Measurements from ENCODE around the gene CARD10. TPM values are rescaled to one million over a fixed set of nuclear protein-coding genes. Genes with fewer than 3 reads are reported as not detected.

CARD10 gene
- total and polyA plus RNA-seq, 2 of the 13 experiments (the other 11 are each of a cell fraction or from before 2014, with no cell fraction given), result 35.2 to 55.8 TPM

DNA sequence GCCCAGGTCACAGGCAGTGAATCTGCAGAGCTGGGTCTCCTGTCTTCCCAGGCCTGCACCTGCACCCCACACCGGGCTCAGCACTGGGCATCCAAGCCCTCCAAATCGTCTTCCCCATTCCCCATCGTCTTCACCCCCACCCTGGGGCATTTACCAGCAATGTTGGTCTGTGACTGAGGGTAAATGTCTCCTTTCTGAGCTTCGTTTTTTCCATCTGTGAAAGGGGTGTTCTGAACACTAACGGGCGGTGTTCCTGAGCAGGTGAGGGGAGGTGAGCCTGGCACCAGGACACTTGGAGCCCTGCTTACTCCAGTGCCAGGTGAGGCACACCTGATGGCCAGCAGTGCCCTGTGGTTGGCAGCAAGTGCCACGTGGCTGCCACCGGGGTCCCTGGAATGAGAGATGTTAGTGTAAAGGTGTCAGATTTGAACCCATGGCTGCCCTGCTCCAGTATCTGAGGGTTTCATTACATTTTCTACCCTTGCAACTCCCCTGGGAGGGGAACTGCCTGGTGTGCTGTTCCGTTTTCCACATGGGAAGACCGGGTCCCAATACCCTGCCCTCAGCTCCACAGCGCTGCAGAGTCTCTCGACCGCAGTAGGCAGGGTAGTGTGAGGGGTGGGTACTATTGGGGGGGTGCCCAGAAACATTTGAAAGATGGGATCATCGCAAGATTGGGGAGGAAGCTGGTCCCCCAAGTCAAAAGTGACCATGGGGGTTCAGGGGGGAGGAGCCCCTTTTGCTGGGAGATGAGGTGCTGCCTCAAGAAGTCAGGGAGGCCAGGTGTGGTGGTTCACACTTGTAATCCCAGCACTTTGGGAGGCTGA is 43.0 kb upstream of the CARD10 start (continued):
- TF ChIP-seq MAF1 (CRISPR knock-in tag; IDR thresholded peaks at IDR 0.05; ENCODE audit: borderline replicate concordance) (no peak), PATZ1 (CRISPR knock-in tag; IDR thresholded peaks at IDR 0.05) (no peak), SMARCE1 (IDR thresholded peaks at IDR 0.05; ENCODE audit: borderline replicate concordance) (no peak), ZFP82 (CRISPR knock-in tag; IDR thresholded peaks at IDR 0.05; ENCODE audit: borderline replicate concordance) (no peak), ZNF768 (CRISPR knock-in tag; IDR thresholded peaks at IDR 0.05) (no peak), ZNF18 (CRISPR knock-in tag; IDR thresholded peaks at IDR 0.05; ENCODE audit: insufficient replicate concordance) (no peak), ZNF225 (CRISPR knock-in tag; IDR thresholded peaks at IDR 0.05) (no peak), SUZ12 (IDR thresholded peaks at IDR 0.05; ENCODE audit: low read depth, low read length) (no peak), MYC (CRISPR knock-in tag; IDR thresholded peaks at IDR 0.05; ENCODE audit: borderline replicate concordance) (no peak), IKZF4 (CRISPR knock-in tag; IDR thresholded peaks at IDR 0.05; ENCODE audit: borderline replicate concordance, low read depth, not compliant biosample characterization) (no peak), MBNL3 (CRISPR knock-in tag; conservative IDR thresholded peaks at IDR 0.05) (no peak), SMC3 (IDR thresholded peaks at IDR 0.05; ENCODE audit: low read length) (no peak)
- TF ChIP-seq, protein P1, sequence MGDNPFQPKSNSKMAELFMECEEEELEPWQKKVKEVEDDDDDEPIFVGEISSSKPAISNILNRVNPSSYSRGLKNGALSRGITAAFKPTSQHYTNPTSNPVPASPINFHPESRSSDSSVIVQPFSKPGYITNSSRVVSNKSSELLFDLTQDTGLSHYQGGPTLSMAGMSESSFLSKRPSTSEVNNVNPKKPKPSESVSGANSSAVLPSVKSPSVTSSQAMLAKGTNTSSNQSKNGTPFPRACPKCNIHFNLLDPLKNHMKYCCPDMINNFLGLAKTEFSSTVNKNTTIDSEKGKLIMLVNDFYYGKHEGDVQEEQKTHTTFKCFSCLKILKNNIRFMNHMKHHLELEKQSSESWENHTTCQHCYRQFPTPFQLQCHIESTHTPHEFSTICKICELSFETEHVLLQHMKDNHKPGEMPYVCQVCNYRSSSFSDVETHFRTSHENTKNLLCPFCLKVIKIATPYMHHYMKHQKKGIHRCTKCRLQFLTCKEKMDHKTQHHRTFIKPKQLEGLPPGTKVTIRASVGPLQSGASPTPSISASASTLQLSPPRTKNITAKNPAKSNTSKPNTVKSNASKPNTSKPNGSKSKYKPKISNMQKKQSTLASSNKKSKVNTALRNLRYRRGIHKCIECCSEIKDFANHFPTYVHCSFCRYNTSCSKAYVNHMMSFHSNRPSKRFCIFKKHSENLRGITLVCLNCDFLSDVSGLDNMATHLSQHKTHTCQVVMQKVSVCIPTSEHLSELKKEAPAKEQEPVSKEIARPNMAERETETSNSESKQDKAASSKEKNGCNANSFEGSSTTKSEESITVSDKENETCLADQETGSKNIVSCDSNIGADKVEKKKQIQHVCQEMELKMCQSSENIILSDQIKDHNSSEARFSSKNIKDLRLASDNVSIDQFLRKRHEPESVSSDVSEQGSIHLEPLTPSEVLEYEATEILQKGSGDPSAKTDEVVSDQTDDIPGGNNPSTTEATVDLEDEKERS (CRISPR knock-in tag; IDR thresholded peaks at IDR 0.05), result 0 out of 2 replicates have a peak, but pooled peaks have one; percentile 61
- TF ChIP-seq, protein P2, sequence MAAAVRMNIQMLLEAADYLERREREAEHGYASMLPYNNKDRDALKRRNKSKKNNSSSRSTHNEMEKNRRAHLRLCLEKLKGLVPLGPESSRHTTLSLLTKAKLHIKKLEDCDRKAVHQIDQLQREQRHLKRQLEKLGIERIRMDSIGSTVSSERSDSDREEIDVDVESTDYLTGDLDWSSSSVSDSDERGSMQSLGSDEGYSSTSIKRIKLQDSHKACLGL (CRISPR knock-in tag; IDR thresholded peaks at IDR 0.05), result 0 out of 2 replicates have a peak, but pooled peaks have one; percentile 4
- TF ChIP-seq, protein P3, sequence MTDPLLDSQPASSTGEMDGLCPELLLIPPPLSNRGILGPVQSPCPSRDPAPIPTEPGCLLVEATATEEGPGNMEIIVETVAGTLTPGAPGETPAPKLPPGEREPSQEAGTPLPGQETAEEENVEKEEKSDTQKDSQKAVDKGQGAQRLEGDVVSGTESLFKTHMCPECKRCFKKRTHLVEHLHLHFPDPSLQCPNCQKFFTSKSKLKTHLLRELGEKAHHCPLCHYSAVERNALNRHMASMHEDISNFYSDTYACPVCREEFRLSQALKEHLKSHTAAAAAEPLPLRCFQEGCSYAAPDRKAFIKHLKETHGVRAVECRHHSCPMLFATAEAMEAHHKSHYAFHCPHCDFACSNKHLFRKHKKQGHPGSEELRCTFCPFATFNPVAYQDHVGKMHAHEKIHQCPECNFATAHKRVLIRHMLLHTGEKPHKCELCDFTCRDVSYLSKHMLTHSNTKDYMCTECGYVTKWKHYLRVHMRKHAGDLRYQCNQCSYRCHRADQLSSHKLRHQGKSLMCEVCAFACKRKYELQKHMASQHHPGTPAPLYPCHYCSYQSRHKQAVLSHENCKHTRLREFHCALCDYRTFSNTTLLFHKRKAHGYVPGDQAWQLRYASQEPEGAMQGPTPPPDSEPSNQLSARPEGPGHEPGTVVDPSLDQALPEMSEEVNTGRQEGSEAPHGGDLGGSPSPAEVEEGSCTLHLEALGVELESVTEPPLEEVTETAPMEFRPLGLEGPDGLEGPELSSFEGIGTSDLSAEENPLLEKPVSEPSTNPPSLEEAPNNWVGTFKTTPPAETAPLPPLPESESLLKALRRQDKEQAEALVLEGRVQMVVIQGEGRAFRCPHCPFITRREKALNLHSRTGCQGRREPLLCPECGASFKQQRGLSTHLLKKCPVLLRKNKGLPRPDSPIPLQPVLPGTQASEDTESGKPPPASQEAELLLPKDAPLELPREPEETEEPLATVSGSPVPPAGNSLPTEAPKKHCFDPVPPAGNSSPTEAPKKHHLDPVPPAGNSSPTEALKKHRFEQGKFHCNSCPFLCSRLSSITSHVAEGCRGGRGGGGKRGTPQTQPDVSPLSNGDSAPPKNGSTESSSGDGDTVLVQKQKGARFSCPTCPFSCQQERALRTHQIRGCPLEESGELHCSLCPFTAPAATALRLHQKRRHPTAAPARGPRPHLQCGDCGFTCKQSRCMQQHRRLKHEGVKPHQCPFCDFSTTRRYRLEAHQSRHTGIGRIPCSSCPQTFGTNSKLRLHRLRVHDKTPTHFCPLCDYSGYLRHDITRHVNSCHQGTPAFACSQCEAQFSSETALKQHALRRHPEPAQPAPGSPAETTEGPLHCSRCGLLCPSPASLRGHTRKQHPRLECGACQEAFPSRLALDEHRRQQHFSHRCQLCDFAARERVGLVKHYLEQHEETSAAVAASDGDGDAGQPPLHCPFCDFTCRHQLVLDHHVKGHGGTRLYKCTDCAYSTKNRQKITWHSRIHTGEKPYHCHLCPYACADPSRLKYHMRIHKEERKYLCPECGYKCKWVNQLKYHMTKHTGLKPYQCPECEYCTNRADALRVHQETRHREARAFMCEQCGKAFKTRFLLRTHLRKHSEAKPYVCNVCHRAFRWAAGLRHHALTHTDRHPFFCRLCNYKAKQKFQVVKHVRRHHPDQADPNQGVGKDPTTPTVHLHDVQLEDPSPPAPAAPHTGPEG (CRISPR knock-in tag; IDR thresholded peaks at IDR 0.05), result peak; percentile 29; the same call in 1 of the 2 replicates

Measured in HepG2 (cell line).